Thymus (tissue), 11 donors: Measurements from ENCODE around the gene FAM83G. TPM values are rescaled to one million over a fixed set of nuclear protein-coding genes. Genes with fewer than 3 reads are reported as not detected.

Experiments used
- DNase-seq, 9 donors: peaks; one replicate each; pipeline ENCODE4 v3.0.0-alpha.2; 2013; ENCODE audit warnings: low spot score in 9 of 9, low read depth in 6 of 9, missing footprints in 1 of 9
- H3K27ac ChIP-seq, 2 donors: one replicate each; pipeline ENCODE4 v1.5.1; 2013; ENCODE audit warnings: control low read depth in 1 of 2, low read depth in 1 of 2, low read length in 1 of 2, mild to moderate bottlenecking in 1 of 2, moderate library complexity in 1 of 2
- H3K27me3 ChIP-seq, 2 donors: one replicate each; pipeline ENCODE4 v1.5.1; 2013; ENCODE audit warnings: low read length in 1 of 2; ENCODE audit not compliant: control insufficient read depth in 2 of 2, insufficient read depth in 1 of 2
- H3K36me3 ChIP-seq, 2 donors: one replicate each; pipeline ENCODE4 v1.5.1; 2013; ENCODE audit warnings: low read length in 1 of 2, mild to moderate bottlenecking in 1 of 2, moderate library complexity in 1 of 2; ENCODE audit not compliant: control insufficient read depth in 2 of 2, insufficient read depth in 2 of 2
- H3K4me1 ChIP-seq, 2 donors: one replicate each; pipeline ENCODE4 v1.5.1; 2013; ENCODE audit warnings: low read length in 2 of 2; ENCODE audit not compliant: control insufficient read depth in 2 of 2, insufficient read depth in 2 of 2
- H3K4me3 ChIP-seq, 2 donors: one replicate each; pipeline ENCODE4 v1.5.1; 2013; ENCODE audit warnings: low read length in 2 of 2, control low read depth in 1 of 2, mild to moderate bottlenecking in 1 of 2
- H3K9me3 ChIP-seq, 2 donors: one replicate each; pipeline ENCODE4 v1.5.1; 2013; ENCODE audit warnings: low read length in 1 of 2, mild to moderate bottlenecking in 1 of 2; ENCODE audit not compliant: control insufficient read depth in 2 of 2, insufficient read depth in 1 of 2
- WGBS: extraction: QIAGEN DNeasy Blood & Tissue Kit; methylation state at CpG from one replicate; pipeline ENCODE4 v1.1.7; 2013; 5-methylcytosine and 5-hydroxymethylcytosine counted together
- polyA plus RNA-seq: library from polyadenylated mRNA; stranded (reverse); fragments of 200-250 nt; gene quantifications from one replicate; pipeline ENCODE4 v1.2.3, GENCODE V29; 2013
- total RNA-seq: library from RNA; stranded (reverse); fragments of 120-200 nt; gene quantifications from one replicate; pipeline ENCODE4 v1.2.4, GENCODE V29; 2013
- donor health status: healthy.

FAM83G gene
- total and polyA plus RNA-seq, 2 donors: 3.8 to 7.7 TPM

DNA sequence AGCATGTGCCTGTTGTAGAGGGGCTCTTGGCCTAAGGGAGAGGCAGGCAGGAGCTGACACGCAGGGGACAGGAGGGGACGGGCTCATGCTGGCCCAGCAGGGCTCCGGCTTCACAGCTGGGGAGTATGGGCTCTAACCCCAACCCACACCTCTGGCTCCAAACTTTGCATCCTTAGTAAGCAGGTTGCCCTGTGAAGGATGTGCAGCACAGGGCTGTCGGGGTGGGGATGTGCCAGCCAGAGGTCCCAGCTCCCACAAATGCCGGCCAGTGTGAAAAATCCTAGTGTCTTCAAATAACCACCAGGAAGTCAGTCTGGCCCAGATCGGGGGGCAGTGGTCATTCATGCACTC lies 14.0 kb upstream of the FAM83G start:
- 93% methylated on average over 6 of the region's 6 CpGs for WGBS
- no peak for DNase-seq
- no peaks in the 10 kb centered on the region for H3K9me3 ChIP-seq

DNA sequence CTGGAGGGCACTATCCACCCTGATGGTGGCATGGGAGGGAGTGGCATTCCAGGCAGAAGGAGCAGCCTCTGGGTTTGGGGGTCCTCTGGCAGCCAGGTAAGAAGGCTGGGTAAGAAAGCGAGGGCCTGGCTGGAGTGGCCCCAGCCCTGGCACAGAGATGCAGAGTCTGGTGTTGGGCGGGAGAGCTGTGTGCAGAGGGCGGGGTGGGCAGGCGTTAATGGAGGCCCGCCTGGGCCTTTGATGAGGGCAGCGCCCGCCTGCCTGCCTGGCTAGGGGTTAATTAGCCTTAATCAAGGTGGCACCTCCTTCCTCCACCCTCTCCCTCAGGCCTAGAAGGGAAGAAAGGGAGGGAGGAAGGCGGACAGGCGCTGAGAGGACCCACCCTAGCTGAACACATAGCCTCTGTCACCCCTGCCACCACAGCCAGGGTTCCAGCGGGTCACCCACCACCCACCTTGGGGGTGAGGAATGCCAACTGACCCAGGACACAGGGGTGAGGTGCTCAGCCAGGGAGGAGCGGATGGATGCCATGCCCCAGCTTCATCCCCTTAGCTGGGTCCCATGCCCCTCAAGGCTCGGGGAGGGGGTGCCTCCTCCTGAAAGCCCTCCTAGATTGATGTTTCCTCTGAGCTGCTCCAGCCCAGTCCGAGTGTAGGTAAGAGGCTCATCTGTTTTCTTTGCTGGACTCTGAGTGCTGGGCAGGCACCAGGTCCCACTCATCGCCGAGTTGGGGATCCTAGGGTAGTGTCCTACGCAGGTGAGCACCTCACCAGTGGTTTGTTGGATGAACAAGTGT lies 13.4 kb upstream of the FAM83G start:
- no peak for DNase-seq
- Histone ChIP-seq H3K27ac (no peak overlapping the region), H3K36me3 (peaks cover 21 to 22% of the 10 kb centered on the region in 2 donors), H3K4me3 (no peak overlapping the region), H3K27me3 (peaks cover 0 to 6% of the 10 kb centered on the region in 2 donors), H3K4me1 (peaks cover 0 to 3% of the 10 kb centered on the region in 2 donors), H3K9me3 (no peaks in the 10 kb centered on the region)
- 92% methylated on average over 16 of the region's 16 CpGs for WGBS

More for the DNA sequence above, 14.0 kb upstream of the FAM83G start:
- Histone ChIP-seq H3K36me3 (peaks cover 22 to 25% of the 10 kb centered on the region in 2 donors), H3K27me3 (peaks cover 0 to 6% of the 10 kb centered on the region in 2 donors), H3K4me3 (no peak overlapping the region), H3K4me1 (peaks cover 0 to 4% of the 10 kb centered on the region in 2 donors), H3K27ac (no peak overlapping the region)

DNA sequence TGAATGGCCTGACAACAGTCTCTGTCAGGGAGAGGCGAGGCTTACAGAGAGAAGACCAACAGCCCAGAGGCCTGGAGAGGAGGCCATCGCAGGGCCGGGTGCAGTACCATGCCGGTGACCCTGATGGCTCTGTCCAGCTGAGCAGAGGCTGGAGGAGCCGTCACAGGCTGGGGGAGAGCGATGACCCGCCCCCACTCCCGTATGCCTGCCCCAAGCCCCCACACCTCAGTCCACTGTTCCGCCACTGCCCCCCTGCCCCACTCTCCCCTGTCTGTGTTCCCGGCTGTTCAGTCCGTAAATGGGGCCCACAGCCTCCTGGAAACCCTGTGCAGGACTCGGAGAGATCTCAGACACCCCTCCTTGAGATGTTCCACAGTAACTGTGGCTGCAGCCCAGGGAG lies 12.8 kb upstream of the FAM83G start:
- peaks cover 0 to 6% of the 10 kb centered on the region in 2 donors for H3K27me3 ChIP-seq
- H3K4me3 ChIP-seq: no peak overlapping the region
- no peaks in the 10 kb centered on the region for H3K9me3 ChIP-seq
- 96% methylated on average over 12 of the region's 12 CpGs for whole genome bisulfite sequencing
- H3K27ac ChIP-seq: no peak overlapping the region
- H3K36me3 ChIP-seq: peaks cover 16 to 17% of the 10 kb centered on the region in 2 donors
- H3K4me1 ChIP-seq: peaks cover 0 to 3% of the 10 kb centered on the region in 2 donors
- no peak for DNase-seq

DNA sequence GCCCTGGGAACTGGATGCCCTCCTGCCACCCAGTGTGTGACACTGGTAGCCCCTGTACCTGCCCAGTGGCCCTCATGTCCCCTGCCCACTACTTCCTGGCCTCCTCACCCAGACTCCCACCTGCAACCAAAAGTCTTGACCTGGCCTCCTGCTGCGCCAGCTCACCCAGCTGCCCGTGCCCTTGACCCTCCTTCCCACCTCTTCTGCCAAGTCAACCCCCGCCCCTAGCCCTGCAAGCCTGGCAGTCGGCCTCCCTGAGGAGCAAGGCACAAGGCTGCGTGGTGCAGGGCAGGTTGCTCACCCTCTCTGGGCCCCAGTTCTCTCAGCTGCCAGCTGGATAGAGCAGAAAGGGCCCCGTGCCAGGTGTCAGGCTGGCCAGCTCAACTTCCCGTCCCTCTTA lies 12.3 kb upstream of the FAM83G start:
- DNase-seq: no peak
- Histone ChIP-seq H3K27ac (no peak overlapping the region), H3K9me3 (no peaks in the 10 kb centered on the region), H3K4me3 (no peak overlapping the region), H3K4me1 (peaks cover 0 to 3% of the 10 kb centered on the region in 2 donors), H3K36me3 (peaks cover 13 to 16% of the 10 kb centered on the region in 2 donors), H3K27me3 (peaks cover 0 to 6% of the 10 kb centered on the region in 2 donors)
- 90% methylated on average over 7 of the region's 7 CpGs for WGBS

DNA sequence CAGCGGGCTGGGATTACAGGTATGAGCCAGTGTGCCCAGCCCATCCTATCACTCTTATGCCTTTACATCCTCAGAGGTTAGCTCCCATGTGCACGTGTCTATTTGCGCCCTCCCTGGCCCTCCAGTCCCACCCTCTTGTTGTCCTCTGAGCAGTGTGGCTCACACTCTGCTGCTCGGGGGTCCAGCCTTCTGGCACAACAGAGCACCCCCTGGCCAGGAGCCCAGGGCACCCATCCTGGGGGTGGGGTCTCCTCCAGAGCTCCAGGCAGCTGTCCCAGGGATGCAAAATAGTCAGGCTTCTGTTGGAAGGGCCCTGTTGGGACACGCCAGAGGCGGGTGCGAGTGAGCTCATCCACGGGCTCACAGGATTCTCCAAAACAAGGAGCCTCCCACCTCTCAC lies 11.7 kb upstream of the FAM83G start:
- DNase-seq: no peak
- Histone ChIP-seq H3K4me1 (peaks cover 0 to 3% of the 10 kb centered on the region in 2 donors), H3K27ac (no peak overlapping the region), H3K36me3 (peaks cover 7 to 11% of the 10 kb centered on the region in 2 donors), H3K9me3 (no peaks in the 10 kb centered on the region), H3K27me3 (peaks cover 0 to 6% of the 10 kb centered on the region in 2 donors), H3K4me3 (no peak overlapping the region)
- WGBS: 93% methylated on average over 8 of the region's 8 CpGs

DNA sequence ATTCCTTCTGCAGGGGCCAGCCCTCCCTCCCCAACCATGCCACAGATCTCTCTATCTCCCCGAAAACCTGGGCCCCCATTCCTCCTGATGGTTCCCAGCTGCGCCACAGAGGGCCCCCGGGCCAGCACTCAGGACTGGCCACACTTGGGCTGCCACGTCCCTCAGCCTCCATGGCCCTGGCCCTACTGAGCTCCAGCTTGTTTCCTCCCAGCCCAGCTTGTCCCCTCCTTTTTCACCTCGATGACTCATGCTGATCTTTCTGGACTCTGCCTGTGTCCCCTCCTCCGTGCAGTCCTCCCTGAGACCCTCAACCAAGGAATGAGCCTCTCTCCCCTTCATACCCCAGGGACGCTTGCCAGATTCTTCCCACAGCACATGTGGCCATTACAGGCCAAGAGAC lies 10.9 kb upstream of the FAM83G start:
- H3K27ac ChIP-seq: no peak overlapping the region
- peaks cover 0 to 6% of the 10 kb centered on the region in 2 donors for H3K27me3 ChIP-seq
- no peak overlapping the region for H3K4me3 ChIP-seq
- peaks cover 0 to 3% of the 10 kb centered on the region in 2 donors for H3K4me1 ChIP-seq
- 92% methylated on average over 7 of the region's 7 CpGs for WGBS
- no peaks in the 10 kb centered on the region for H3K9me3 ChIP-seq
- no peak for DNase-seq
- H3K36me3 ChIP-seq: peaks cover 0 to 8% of the 10 kb centered on the region in 2 donors

DNA sequence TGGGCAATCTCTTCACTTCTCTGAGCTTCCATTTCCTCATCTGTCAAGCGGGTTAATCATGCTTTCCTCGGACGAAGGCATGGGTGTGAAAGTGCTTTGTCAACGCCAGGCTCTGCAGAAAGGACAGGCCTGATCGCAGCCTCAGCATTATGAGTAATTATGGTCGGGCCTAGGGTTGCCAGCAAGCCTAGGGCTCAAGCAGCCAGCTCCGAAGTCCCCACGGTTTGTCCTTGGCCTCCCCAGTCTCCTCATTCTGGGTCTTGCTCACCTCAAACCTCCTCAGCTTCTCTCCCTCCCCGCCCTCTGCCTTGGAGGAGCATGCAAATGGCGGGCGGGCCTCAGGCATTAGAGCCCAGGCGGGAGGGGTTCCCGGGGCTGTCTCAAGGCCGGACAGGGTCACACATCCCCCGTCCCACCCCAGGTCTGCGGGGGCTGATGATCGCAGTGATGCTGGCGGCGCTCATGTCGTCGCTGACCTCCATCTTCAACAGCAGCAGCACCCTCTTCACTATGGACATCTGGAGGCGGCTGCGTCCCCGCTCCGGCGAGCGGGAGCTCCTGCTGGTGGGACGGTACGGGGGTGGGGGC lies 10.2 kb upstream of the FAM83G start:
- no peak overlapping the region for H3K27ac ChIP-seq

DNA sequence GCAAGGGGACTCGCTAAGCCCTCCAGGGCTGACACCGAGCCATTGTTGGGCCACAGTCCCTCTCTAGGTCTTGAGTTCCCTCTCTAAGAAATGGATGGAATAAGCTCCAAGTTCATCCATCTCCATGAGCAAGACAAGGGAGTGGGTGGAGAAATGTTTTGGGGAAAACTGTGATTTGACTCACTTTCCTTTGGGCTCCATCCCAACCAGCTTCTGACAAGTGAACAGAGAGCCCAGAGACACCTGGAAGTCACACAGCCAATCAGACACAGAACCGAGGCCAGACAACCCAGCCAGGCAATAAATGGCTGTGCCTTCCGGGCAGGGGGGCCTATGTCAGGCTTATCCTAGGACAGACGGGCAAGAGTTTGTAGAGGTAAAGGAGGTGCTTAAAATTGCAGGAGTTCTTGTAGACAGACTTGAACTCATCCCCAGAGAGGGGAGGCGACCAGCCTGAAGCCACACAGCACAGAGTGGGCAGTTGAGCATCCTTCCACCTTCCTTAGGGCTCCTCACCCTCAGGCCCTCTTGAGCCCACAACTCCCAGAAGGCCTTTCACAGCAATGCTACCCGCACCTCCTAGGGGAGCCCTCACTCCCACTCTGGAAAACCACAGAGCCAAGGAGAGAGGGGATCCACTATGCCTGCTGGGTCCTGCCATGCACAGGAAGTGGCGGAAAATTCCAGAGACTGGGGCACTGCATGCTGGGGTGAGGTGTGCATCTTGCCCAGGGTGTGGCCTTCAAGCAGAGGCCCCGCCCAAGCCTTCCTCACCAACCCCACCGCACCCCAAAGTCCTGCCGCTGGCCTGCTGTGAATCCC lies 9.5 kb upstream of the FAM83G start:
- H3K36me3 ChIP-seq: peaks cover 0 to 3% of the 10 kb centered on the region in 2 donors
- peaks cover 0 to 3% of the 10 kb centered on the region in 2 donors for H3K4me1 ChIP-seq
- no peak overlapping the region for H3K4me3 ChIP-seq
- peaks cover 0 to 6% of the 10 kb centered on the region in 2 donors for H3K27me3 ChIP-seq
- no peaks in the 10 kb centered on the region for H3K9me3 ChIP-seq
- no peak overlapping the region for H3K27ac ChIP-seq
- WGBS: 98% methylated on average over 11 of the region's 11 CpGs
- DNase-seq: no peak

More for the DNA sequence above, 10.2 kb upstream of the FAM83G start:
- H3K4me3 ChIP-seq: no peak overlapping the region
- H3K36me3 ChIP-seq: peaks cover 0 to 8% of the 10 kb centered on the region in 2 donors
- H3K27me3 ChIP-seq: peaks cover 0 to 6% of the 10 kb centered on the region in 2 donors
- no peak for DNase-seq
- WGBS: 96% methylated on average over 29 of the region's 29 CpGs
- H3K9me3 ChIP-seq: no peaks in the 10 kb centered on the region
- H3K4me1 ChIP-seq: peaks cover 0 to 3% of the 10 kb centered on the region in 2 donors
